Psoas muscle (tissue), 8 donors: ENCODE results near the gene RECQL5. TPM values are rescaled to one million over a fixed set of nuclear protein-coding genes. Genes with fewer than 3 reads are reported as not detected.

Experiments used
- ATAC-seq, 4 donors: fragments of 200-7000 bp; cut with Tn5 transposase; one replicate each; pipeline ENCODE4 v1.9.1; 2020; ENCODE audit warnings: moderate library complexity in 3 of 4, mild to moderate bottlenecking in 2 of 4
- DNase-seq, 2 donors: peaks; one replicate each; pipeline ENCODE4 v3.0.0-alpha.2; 2020
- H3K27ac ChIP-seq: fragments of 200-600 bp; one replicate; pipeline ENCODE4 v1.8.0; 2022
- H3K27me3 ChIP-seq, 3 donors: fragments of 200-600 bp in 1 of 3; one replicate each; pipeline versions ENCODE4 v1.6.1 to v1.8.0; 2013 to 2022; ENCODE audit warnings: low read length in 2 of 3, mild to moderate bottlenecking in 2 of 3, moderate library complexity in 1 of 3; ENCODE audit not compliant: insufficient read depth in 3 of 3
- H3K36me3 ChIP-seq, 2 donors: fragments of 200-600 bp in 1 of 2; one replicate each; pipeline versions ENCODE4 v1.6.1 to v1.8.0; 2013 to 2022; ENCODE audit warnings: low read depth in 1 of 2, mild to moderate bottlenecking in 1 of 2, moderate library complexity in 1 of 2; ENCODE audit not compliant: insufficient read depth in 1 of 2
- H3K4me1 ChIP-seq: fragments of 200-600 bp; one replicate; pipeline ENCODE4 v1.8.0; 2022
- H3K4me3 ChIP-seq: fragments of 200-600 bp; one replicate; pipeline ENCODE4 v1.8.0; 2022; ENCODE audit warnings: mild to moderate bottlenecking
- H3K9me3 ChIP-seq: fragments of 200-600 bp; one replicate; pipeline ENCODE4 v1.8.0; 2022
- WGBS, 3 donors: extraction: QIAGEN DNeasy Blood & Tissue Kit; methylation state at CpG; one replicate each; pipeline versions ENCODE4 v1.1.6 to v1.1.7; 2013; 5-methylcytosine and 5-hydroxymethylcytosine counted together
- intact Hi-C, 2 donors: fragments of 100-400 bp; cut with DNase I; formaldehyde crosslinking; loops; one replicate each; pipeline versions ENCODE4 v1.11.0 to v1.14.2; 2022
- polyA plus RNA-seq, 3 donors: library from polyadenylated mRNA; stranded (reverse); fragments of 200-250 nt; gene quantifications; one replicate each; pipeline ENCODE4 v1.2.3, GENCODE V29; 2013
- total RNA-seq, 4 donors: library from RNA; stranded (reverse); fragmentation: NEBNext Ultra II Directional in 2 of 4; extraction: Animal tissue kit (Norgen Biotek cat#: 25700) in 2 of 4; gene quantifications; one replicate each; pipeline versions ENCODE4 v1.2.1 to v1.2.4, GENCODE V29; 2021 to 2023
- TF ChIP-seq, protein P1 (sequence below): fragments of 200-600 bp; IDR thresholded peaks from one replicate; pipeline ENCODE4 v1.8.0; 2022; ENCODE audit warnings: antibody characterized with exemption
- donor health status: healthy with polysubstance abuse.
- donor health status: DM: no; HTN: no; CAD: no; lungs with moderate emphysema.
- donor health status: Bipolar disorder and iron deficiency.
- donor health status: healthy.
- donor health status: DM: yes; HTN: yes; CAD: no.
- donor health status: DM: no; HTN: no; CAD: no.
- donor health status: DM: no; HTN: no; CAD: no.
- donor health status: DM: yes; HTN: yes; CAD: no.

RECQL5 gene
- total and polyA plus RNA-seq, 7 donors = 5.7 to 16.0 (median 8.0) TPM

DNA sequence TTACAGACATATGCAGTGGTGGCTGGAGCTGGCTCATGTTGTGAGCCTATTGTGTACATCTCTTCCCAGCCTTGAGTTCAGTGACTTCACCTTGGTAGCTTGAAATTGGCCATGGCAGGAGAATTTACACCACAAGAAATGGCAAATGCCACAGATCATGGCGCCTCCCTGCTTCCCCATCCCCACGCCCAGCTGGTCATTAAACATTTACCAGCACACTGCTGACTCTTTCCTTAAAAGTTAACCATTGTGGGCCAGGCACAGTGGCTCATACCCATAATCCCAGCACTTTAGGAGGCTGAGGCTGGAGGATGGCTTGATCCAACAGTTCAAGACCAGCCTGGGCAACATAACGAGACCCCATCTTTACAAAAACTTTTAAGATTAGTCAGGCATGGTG is 31.7 kb upstream of the RECQL5 start:
- DNase-seq (no peak), ATAC-seq (no peak)
- peak overlapping the region; percentile 85 for H3K27ac ChIP-seq
- H3K4me3 ChIP-seq = peak overlapping the region; percentile 3
- intact Hi-C loops = no loop called here
- TF ChIP-seq, protein P1, sequence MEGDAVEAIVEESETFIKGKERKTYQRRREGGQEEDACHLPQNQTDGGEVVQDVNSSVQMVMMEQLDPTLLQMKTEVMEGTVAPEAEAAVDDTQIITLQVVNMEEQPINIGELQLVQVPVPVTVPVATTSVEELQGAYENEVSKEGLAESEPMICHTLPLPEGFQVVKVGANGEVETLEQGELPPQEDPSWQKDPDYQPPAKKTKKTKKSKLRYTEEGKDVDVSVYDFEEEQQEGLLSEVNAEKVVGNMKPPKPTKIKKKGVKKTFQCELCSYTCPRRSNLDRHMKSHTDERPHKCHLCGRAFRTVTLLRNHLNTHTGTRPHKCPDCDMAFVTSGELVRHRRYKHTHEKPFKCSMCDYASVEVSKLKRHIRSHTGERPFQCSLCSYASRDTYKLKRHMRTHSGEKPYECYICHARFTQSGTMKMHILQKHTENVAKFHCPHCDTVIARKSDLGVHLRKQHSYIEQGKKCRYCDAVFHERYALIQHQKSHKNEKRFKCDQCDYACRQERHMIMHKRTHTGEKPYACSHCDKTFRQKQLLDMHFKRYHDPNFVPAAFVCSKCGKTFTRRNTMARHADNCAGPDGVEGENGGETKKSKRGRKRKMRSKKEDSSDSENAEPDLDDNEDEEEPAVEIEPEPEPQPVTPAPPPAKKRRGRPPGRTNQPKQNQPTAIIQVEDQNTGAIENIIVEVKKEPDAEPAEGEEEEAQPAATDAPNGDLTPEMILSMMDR = no peak
- H3K4me1 ChIP-seq = peaks cover 81% of the 10 kb centered on the region
- 93 to 99% (median 97%) methylated on average over 3 of the region's 3 CpGs for WGBS, 3 donors
- peaks cover 2 to 46% of the 10 kb centered on the region in 2 donors for H3K36me3 ChIP-seq
- no peaks in the 10 kb centered on the region for H3K9me3 ChIP-seq
- no peaks in the 10 kb centered on the region for H3K27me3 ChIP-seq

DNA sequence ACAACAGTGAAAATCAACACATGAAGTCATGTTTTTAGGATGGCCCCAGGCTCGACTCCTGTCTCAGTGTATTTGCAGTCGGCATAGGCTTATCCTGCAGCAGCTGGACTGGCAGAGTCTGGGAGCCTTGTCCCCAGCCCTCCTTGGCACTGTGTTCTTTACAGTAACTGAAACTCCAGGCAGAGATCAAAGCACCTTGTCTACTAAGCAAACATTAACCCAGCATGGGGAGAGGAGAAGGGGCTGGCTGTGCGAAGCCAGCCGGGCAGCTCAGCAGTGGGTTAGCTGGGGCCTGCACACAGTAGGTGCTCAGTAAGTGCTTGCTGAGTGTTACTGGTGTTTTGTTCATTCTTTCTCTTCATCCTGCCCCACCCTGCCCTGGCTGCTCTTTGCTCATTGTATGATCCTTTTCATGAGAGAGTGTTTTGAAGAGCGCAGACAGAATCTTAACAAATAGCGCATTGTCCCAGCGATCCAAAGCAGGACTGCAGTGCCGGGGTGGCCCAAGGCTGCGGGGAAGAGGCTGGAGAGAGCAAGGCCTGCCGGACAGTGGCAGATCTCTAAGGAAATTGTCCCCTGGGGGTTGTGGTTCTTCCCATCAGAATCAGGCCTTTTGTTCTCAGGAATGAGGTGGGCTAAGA is 30.8 kb upstream of the RECQL5 start:
- DNase-seq = no peak
- H3K4me1 ChIP-seq = peaks cover 89% of the 10 kb centered on the region
- 42 to 53% (median 53%) methylated on average over 10 of the region's 10 CpGs for WGBS, 3 donors
- H3K27me3 ChIP-seq = no peaks in the 10 kb centered on the region
- no peaks in the 10 kb centered on the region for H3K9me3 ChIP-seq
- H3K27ac ChIP-seq = peak overlapping the region; percentile 85
- H3K4me3 ChIP-seq = no peak overlapping the region
- H3K36me3 ChIP-seq = peaks cover 0 to 37% of the 10 kb centered on the region in 2 donors
- TF ChIP-seq, protein P1 = no peak
- intact Hi-C loops = no loop called here
- peak in 1 of 4 donors; percentile 20 for ATAC-seq

DNA sequence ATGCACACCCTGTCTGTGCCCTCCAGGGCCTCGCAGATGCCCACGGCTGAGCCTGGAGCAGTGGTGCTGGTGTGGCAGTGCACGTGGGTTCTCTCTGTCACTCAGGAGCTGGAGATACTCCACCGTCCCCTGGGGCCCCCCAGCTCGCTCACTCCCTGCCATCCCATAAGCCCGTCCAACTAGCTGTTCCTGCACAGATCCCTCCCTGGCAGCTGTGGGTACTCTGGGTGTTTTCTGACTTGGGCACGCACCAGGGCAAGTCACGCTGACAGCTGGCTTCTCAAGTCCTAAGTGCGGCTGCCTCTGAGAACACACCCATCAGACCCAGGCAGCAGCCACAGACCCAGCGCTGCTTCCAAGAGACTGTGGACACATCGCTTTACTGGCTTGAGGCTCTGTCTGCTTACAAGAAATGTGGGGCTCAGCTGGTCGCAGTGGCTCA is 28.9 kb upstream of the RECQL5 start:
- ATAC-seq = peak; percentile 63 to 72 (median 66)
- WGBS, 3 donors = 29 to 32% (median 29%) methylated on average over 12 of the region's 12 CpGs
- TF ChIP-seq, protein P1 = no peak
- Histone ChIP-seq H3K4me1 (peaks cover 91% of the 10 kb centered on the region), H3K36me3 (peaks cover 0 to 18% of the 10 kb centered on the region in 2 donors), H3K9me3 (no peaks in the 10 kb centered on the region), H3K27ac (peak overlapping the region; percentile 85), H3K27me3 (no peaks in the 10 kb centered on the region), H3K4me3 (no peak overlapping the region)
- intact Hi-C loops = no loop called here
- peak; percentile 65 to 91 for DNase-seq

- TF ChIP-seq, protein P1 = no peak
- H3K27me3 ChIP-seq = no peaks in the 10 kb centered on the region
- H3K4me3 ChIP-seq = no peak overlapping the region
- DNase-seq = no peak
- intact Hi-C loops = no loop called here
- peaks cover 0 to 12% of the 10 kb centered on the region in 2 donors for H3K36me3 ChIP-seq
- 44 to 63% (median 44%) methylated on average over 7 of the region's 7 CpGs for WGBS, 3 donors
- H3K4me1 ChIP-seq = peaks cover 86% of the 10 kb centered on the region
- no peaks in the 10 kb centered on the region for H3K9me3 ChIP-seq
- H3K27ac ChIP-seq = peak overlapping the region; percentile 85
- ATAC-seq = no peak
Measured at GRCh38 chr17:75695141-75695829, 28.3 kb upstream of the RECQL5 start.
